Measurements from ENCODE around the gene DAD1.

DNA sequence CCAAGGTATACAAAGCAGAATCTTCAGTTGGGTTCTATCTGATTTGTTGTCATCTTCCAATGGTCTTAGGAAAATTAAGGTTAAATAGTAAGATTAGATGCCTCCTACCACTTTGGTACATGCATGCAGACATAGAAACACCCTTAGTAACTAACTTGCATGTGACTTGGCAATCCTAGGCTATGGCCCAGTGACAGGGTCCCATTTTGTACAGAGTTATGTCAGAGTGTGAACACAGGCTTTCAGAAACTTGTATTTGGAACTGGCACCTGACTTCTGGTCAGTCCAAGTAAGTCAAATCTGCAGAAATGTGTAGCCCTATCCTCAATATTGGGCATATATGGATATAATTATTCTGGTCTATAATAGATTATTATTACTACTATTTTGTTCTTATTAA, 53.1 kb downstream of the DAD1 start:
- no peak for TF ChIP-seq POLR2A (IDR thresholded peaks at IDR 0.05)
- TF ChIP-seq, protein P1, sequence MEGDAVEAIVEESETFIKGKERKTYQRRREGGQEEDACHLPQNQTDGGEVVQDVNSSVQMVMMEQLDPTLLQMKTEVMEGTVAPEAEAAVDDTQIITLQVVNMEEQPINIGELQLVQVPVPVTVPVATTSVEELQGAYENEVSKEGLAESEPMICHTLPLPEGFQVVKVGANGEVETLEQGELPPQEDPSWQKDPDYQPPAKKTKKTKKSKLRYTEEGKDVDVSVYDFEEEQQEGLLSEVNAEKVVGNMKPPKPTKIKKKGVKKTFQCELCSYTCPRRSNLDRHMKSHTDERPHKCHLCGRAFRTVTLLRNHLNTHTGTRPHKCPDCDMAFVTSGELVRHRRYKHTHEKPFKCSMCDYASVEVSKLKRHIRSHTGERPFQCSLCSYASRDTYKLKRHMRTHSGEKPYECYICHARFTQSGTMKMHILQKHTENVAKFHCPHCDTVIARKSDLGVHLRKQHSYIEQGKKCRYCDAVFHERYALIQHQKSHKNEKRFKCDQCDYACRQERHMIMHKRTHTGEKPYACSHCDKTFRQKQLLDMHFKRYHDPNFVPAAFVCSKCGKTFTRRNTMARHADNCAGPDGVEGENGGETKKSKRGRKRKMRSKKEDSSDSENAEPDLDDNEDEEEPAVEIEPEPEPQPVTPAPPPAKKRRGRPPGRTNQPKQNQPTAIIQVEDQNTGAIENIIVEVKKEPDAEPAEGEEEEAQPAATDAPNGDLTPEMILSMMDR (IDR thresholded peaks at IDR 0.05): no peak
